Uterus (tissue), 4 donors: ENCODE measurements around the gene ZYG11A. TPM values are rescaled to one million over a fixed set of nuclear protein-coding genes. Genes with fewer than 3 reads are reported as not detected.

Experiments
- DNase-seq, 2 donors: peaks; one replicate each; pipeline ENCODE4 v3.0.0-alpha.2; 2019 to 2020
- H3K27ac ChIP-seq, 2 donors: fragments of 200-600 bp; sonication (generic); 1 replicate in 1 of 2; 2 replicates in 1 of 2; pipeline ENCODE4 v1.5.1; 2016 to 2018
- H3K27me3 ChIP-seq, 2 donors: fragments of 200-600 bp; sonication (generic); one replicate each; pipeline ENCODE4 v1.5.1; 2018 to 2019; ENCODE audit warnings: control low read depth in 1 of 2
- H3K36me3 ChIP-seq, 2 donors: fragments of 200-600 bp; sonication (generic); one replicate each; pipeline ENCODE4 v1.5.1; 2019; ENCODE audit warnings: control low read depth in 1 of 2
- H3K4me1 ChIP-seq, 2 donors: fragments of 200-600 bp; sonication (generic); one replicate each; pipeline ENCODE4 v1.5.1; 2018 to 2019; ENCODE audit warnings: control low read depth in 1 of 2
- H3K4me3 ChIP-seq, 2 donors: fragments of 200-600 bp; sonication (generic); 1 replicate in 1 of 2; 2 replicates in 1 of 2; pipeline ENCODE4 v1.5.1; 2018 to 2019; ENCODE audit warnings: mild to moderate bottlenecking in 1 of 2
- H3K9me3 ChIP-seq, 2 donors: fragments of 200-600 bp; sonication (generic); one replicate each; pipeline ENCODE4 v1.5.1; 2019; ENCODE audit warnings: control low read depth in 1 of 2
- POLR2A ChIP-seq, 2 donors: fragments of 450-650 bp; IDR thresholded peaks; one replicate each; pipeline ENCODE4 v1.6.1; 2016; ENCODE audit warnings: antibody characterized with exemption in 2 of 2, mild to moderate bottlenecking in 1 of 2, moderate library complexity in 1 of 2
- intact Hi-C: fragments of 100-400 bp; cut with DNase I; formaldehyde crosslinking; loops from one replicate; pipeline ENCODE4 v1.15.1; 2023; ENCODE audit warnings: low total_unique reads
- total RNA-seq, 4 donors: library from RNA; depleted of rRNA in 3 of 4; stranded (reverse); fragments of >200 nt in 3 of 4; gene quantifications; one replicate each; pipeline versions ENCODE4 v1.1.0 to v1.2.4, GENCODE V29; 2014 to 2023
- TF ChIP-seq, protein P1 (sequence below), 4 experiments: fragments of 200-600 bp in 2 of 4; fragments of 450-650 bp in 2 of 4; sonication (generic) in 2 of 4; IDR thresholded peaks; one replicate each; pipeline ENCODE4 v1.5.1; 2016 to 2019; ENCODE audit warnings: antibody characterized with exemption in 4 of 4, mild to moderate bottlenecking in 2 of 4, moderate library complexity in 1 of 4
- donor health status: DM: yes; HTN: yes; CAD: no.

Gene ZYG11A
- total RNA-seq, 4 donors from 2014 or later = 0.12 to 0.35 TPM; not detected in 2

GRCh38 chr1:52848423-52848822 is 5.9 kb downstream of the ZYG11A start:
- intact Hi-C loops = no loop called here
- no peaks in the 10 kb centered on the region for H3K4me1 ChIP-seq
- DNase-seq = no peak
- H3K36me3 ChIP-seq = no peaks in the 10 kb centered on the region
- H3K27ac ChIP-seq = no peak overlapping the region
- TF ChIP-seq, protein P1, sequence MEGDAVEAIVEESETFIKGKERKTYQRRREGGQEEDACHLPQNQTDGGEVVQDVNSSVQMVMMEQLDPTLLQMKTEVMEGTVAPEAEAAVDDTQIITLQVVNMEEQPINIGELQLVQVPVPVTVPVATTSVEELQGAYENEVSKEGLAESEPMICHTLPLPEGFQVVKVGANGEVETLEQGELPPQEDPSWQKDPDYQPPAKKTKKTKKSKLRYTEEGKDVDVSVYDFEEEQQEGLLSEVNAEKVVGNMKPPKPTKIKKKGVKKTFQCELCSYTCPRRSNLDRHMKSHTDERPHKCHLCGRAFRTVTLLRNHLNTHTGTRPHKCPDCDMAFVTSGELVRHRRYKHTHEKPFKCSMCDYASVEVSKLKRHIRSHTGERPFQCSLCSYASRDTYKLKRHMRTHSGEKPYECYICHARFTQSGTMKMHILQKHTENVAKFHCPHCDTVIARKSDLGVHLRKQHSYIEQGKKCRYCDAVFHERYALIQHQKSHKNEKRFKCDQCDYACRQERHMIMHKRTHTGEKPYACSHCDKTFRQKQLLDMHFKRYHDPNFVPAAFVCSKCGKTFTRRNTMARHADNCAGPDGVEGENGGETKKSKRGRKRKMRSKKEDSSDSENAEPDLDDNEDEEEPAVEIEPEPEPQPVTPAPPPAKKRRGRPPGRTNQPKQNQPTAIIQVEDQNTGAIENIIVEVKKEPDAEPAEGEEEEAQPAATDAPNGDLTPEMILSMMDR (IDR thresholded peaks at IDR 0.05) = no peak
- no peak for TF ChIP-seq POLR2A (IDR thresholded peaks at IDR 0.05)
- H3K4me3 ChIP-seq = no peak overlapping the region
- no peaks in the 10 kb centered on the region for H3K9me3 ChIP-seq
- no peaks in the 10 kb centered on the region for H3K27me3 ChIP-seq

GRCh38 chr1:52850951-52851350 is 8.4 kb downstream of the ZYG11A start:
- Histone ChIP-seq H3K4me1 (no peaks in the 10 kb centered on the region), H3K4me3 (no peak overlapping the region), H3K9me3 (no peaks in the 10 kb centered on the region), H3K36me3 (no peaks in the 10 kb centered on the region), H3K27ac (no peak overlapping the region), H3K27me3 (no peaks in the 10 kb centered on the region)
- TF ChIP-seq, protein P1 (IDR thresholded peaks at IDR 0.05) = no peak
- no peak for TF ChIP-seq POLR2A (IDR thresholded peaks at IDR 0.05)
- no peak for DNase-seq
- intact Hi-C loops = no loop called here

- no peaks in the 10 kb centered on the region for H3K27me3 ChIP-seq
- H3K4me1 ChIP-seq = no peaks in the 10 kb centered on the region
- DNase-seq = no peak
- no peaks in the 10 kb centered on the region for H3K9me3 ChIP-seq
- TF ChIP-seq POLR2A (IDR thresholded peaks at IDR 0.05) = no peak
- TF ChIP-seq, protein P1 (IDR thresholded peaks at IDR 0.05) = no peak
- H3K4me3 ChIP-seq = no peak overlapping the region
- intact Hi-C loops = no loop called here
- H3K27ac ChIP-seq = no peak overlapping the region
- H3K36me3 ChIP-seq = no peaks in the 10 kb centered on the region
These were observed 10.3 kb downstream of the ZYG11A start for GRCh38 chr1:52852854-52853253.

- H3K27ac ChIP-seq = no peak overlapping the region
- TF ChIP-seq, protein P1 (IDR thresholded peaks at IDR 0.05) = no peak
- no peak for TF ChIP-seq POLR2A (IDR thresholded peaks at IDR 0.05)
- intact Hi-C loops = no loop called here
- no peaks in the 10 kb centered on the region for H3K4me1 ChIP-seq
- DNase-seq = no peak
- H3K4me3 ChIP-seq = no peak overlapping the region
- no peaks in the 10 kb centered on the region for H3K27me3 ChIP-seq
- H3K9me3 ChIP-seq = no peaks in the 10 kb centered on the region
- H3K36me3 ChIP-seq = no peaks in the 10 kb centered on the region
These were observed 13.0 kb downstream of the ZYG11A start for GRCh38 chr1:52855584-52855983.

GRCh38 chr1:52856026-52856425 is 13.5 kb downstream of the ZYG11A start:
- TF ChIP-seq POLR2A (IDR thresholded peaks at IDR 0.05) = no peak
- TF ChIP-seq, protein P1 (IDR thresholded peaks at IDR 0.05) = no peak
- no peaks in the 10 kb centered on the region for H3K27me3 ChIP-seq
- H3K9me3 ChIP-seq = no peaks in the 10 kb centered on the region
- intact Hi-C loops = no loop called here
- no peak overlapping the region for H3K4me3 ChIP-seq
- H3K27ac ChIP-seq = no peak overlapping the region
- no peaks in the 10 kb centered on the region for H3K36me3 ChIP-seq
- H3K4me1 ChIP-seq = no peaks in the 10 kb centered on the region
- no peak for DNase-seq
